Activated naive CD4-positive, alpha-beta T cell treated with anti-CD3 and anti-CD28 coated beads, Interleukin-2, amount 10 ng/mL, durations not matched to agents 7 days and 5 days (primary cell): ENCODE data around the gene C6orf47.
"Not testable (repeated sequence)": the region's sequence is repeated elsewhere in the genome, so short reads cannot be mapped to it uniquely, and the experiment has no call there.

Experiments
- CTCF ChIA-PET: fragments of 350-600 bp; sonication (Branson Sonifier 250); formaldehyde crosslinking; loops from one replicate; lab custom pipeline; 2021; ENCODE audit warnings: antibody characterized with exemption; lab: Charles Lee
- DNase-seq: peaks from one replicate; pipeline ENCODE4 v3.0.0-alpha.2; 2020
- H3K27ac Mint-ChIP-seq: one replicate; pipeline ENCODE4 v1.8.0; 2021; ENCODE audit warnings: mild to moderate bottlenecking, moderate library complexity, mixed read lengths
- H3K27me3 Mint-ChIP-seq: one replicate; pipeline ENCODE4 v1.8.0; 2021; ENCODE audit warnings: mild to moderate bottlenecking, mixed read lengths
- H3K36me3 Mint-ChIP-seq: one replicate; pipeline ENCODE4 v1.8.0; 2021; ENCODE audit warnings: mixed read lengths
- H3K4me1 Mint-ChIP-seq: one replicate; pipeline ENCODE4 v1.8.0; 2021; ENCODE audit warnings: mixed read lengths
- H3K4me3 Mint-ChIP-seq: one replicate; pipeline ENCODE4 v1.8.0; 2021; ENCODE audit warnings: mild to moderate bottlenecking, moderate library complexity, mixed read lengths
- H3K9me3 Mint-ChIP-seq: one replicate; pipeline ENCODE4 v1.8.0; 2021; ENCODE audit warnings: mixed read lengths

Gene C6orf47

GRCh38 chr6:31660381-31661261, at the start of gene C6orf47:
Gene C6orf47, minus strand, starts transcription at chr6:31660778. Its CDS starts 831 bp downstream, at chr6:31659947.
- Mint-ChIP-seq H3K27ac (peak within 1 kb of the TSS; percentile 92), H3K27me3 (no peaks in the 10 kb centered on the region), H3K4me1 (peaks cover 85% of the 10 kb centered on the region), H3K9me3 (no peaks in the 10 kb centered on the region), H3K4me3 (peak within 1 kb of the TSS; percentile 90), H3K36me3 (peaks cover 67% of the 10 kb centered on the region)
- CTCF ChIA-PET, result interaction anchor here (1.5 kb wide), 1 partner anchor 169 kb away, joined by 4 read pairs; no protein-coding TSS in a partner anchor
- peak; percentile 84 for DNase-seq

GRCh38 chr6:31709157-31709556, 48.6 kb upstream of the C6orf47 start:
- Mint-ChIP-seq H3K27me3 (peaks cover 59% of the 10 kb centered on the region), H3K4me1 (peaks cover 24% of the 10 kb centered on the region)
- DNase-seq, H3K4me3 Mint-ChIP-seq, CTCF ChIA-PET, H3K36me3 Mint-ChIP-seq, H3K27ac Mint-ChIP-seq, H3K9me3 Mint-ChIP-seq: not testable (repeated sequence)

- no peak for DNase-seq
- Mint-ChIP-seq H3K4me3 (no peak overlapping the region), H3K4me1 (peaks cover 29% of the 10 kb centered on the region), H3K27me3 (peaks cover 50% of the 10 kb centered on the region), H3K36me3 (no peaks in the 10 kb centered on the region), H3K9me3 (no peaks in the 10 kb centered on the region), H3K27ac (no peak overlapping the region)
- CTCF ChIA-PET, result no interaction called here
Observed at GRCh38 chr6:31708224-31708623, 47.6 kb upstream of the C6orf47 start.

GRCh38 chr6:31707701-31708100, 47.1 kb upstream of the C6orf47 start:
- H3K4me1 Mint-ChIP-seq, result peaks cover 29% of the 10 kb centered on the region
- H3K4me3 Mint-ChIP-seq, result no peak overlapping the region
- no peak for DNase-seq
- H3K36me3 Mint-ChIP-seq, result no peaks in the 10 kb centered on the region
- CTCF ChIA-PET, result no interaction called here
- H3K27me3 Mint-ChIP-seq, result peaks cover 45% of the 10 kb centered on the region
- no peaks in the 10 kb centered on the region for H3K9me3 Mint-ChIP-seq
- no peak overlapping the region for H3K27ac Mint-ChIP-seq

- H3K27me3 Mint-ChIP-seq, result peaks cover 34% of the 10 kb centered on the region
- no peak within 1 kb of the TSS for H3K27ac Mint-ChIP-seq
- DNase-seq, result no peak
- H3K4me1 Mint-ChIP-seq, result peaks cover 29% of the 10 kb centered on the region
- H3K9me3 Mint-ChIP-seq, result no peaks in the 10 kb centered on the region
- CTCF ChIA-PET, result no interaction called here
- peaks cover 4% of the 10 kb centered on the region for H3K36me3 Mint-ChIP-seq
- H3K4me3 Mint-ChIP-seq, result no peak within 1 kb of the TSS
Observed at GRCh38 chr6:31706599-31706998, 46.0 kb upstream of the C6orf47 start, which contains the start of gene LY6G6F. Gene LY6G6F, plus strand, starts transcription at chr6:31706866. Its CDS starts 41 bp downstream, at chr6:31706907.

- Mint-ChIP-seq H3K4me1 (peaks cover 29% of the 10 kb centered on the region), H3K36me3 (peaks cover 7% of the 10 kb centered on the region)
- CTCF ChIA-PET, result interaction anchor here (0.7 kb wide), 1 partner anchor 28 kb away, joined by 4 read pairs; no protein-coding TSS in a partner anchor
Observed at GRCh38 chr6:31705931-31706330, 45.4 kb upstream of the C6orf47 start.

GRCh38 chr6:31702819-31703716, 42.5 kb upstream of the C6orf47 start, which contains the start of gene ABHD16A:
Gene ABHD16A, minus strand, starts transcription at chr6:31703324. Its CDS starts 43 bp downstream, at chr6:31703281.
- Mint-ChIP-seq H3K4me1 (peaks cover 36% of the 10 kb centered on the region), H3K27ac (peak within 1 kb of the TSS; percentile 98), H3K27me3 (peaks cover 19% of the 10 kb centered on the region), H3K36me3 (peaks cover 17% of the 10 kb centered on the region), H3K9me3 (no peaks in the 10 kb centered on the region), H3K4me3 (peak within 1 kb of the TSS; percentile 96)
- CTCF ChIA-PET, result interaction anchor here (1.4 to 1.7 kb wide), 2 partner anchors 24 to 67 kb away, joined by 5 read pairs; no protein-coding TSS in a partner anchor
- peak; percentile 99 for DNase-seq

More at GRCh38 chr6:31705931-31706330, 45.4 kb upstream of the C6orf47 start:
- DNase-seq, result no peak
- no peaks in the 10 kb centered on the region for H3K9me3 Mint-ChIP-seq
- peaks cover 29% of the 10 kb centered on the region for H3K27me3 Mint-ChIP-seq
- H3K27ac Mint-ChIP-seq, result no peak overlapping the region
- no peak overlapping the region for H3K4me3 Mint-ChIP-seq

GRCh38 chr6:31702405-31702818, 41.8 kb upstream of the C6orf47 start:
- peaks cover 41% of the 10 kb centered on the region for H3K4me1 Mint-ChIP-seq
- CTCF ChIA-PET, result interaction anchor here (1.4 to 1.7 kb wide), 2 partner anchors 24 to 67 kb away, joined by 5 read pairs; no protein-coding TSS in a partner anchor
- H3K27me3 Mint-ChIP-seq, result peaks cover 13% of the 10 kb centered on the region
- H3K9me3 Mint-ChIP-seq, result no peaks in the 10 kb centered on the region
- H3K36me3 Mint-ChIP-seq, result peaks cover 22% of the 10 kb centered on the region
- no peak for DNase-seq
- peak overlapping the region; percentile 96 for H3K4me3 Mint-ChIP-seq
- H3K27ac Mint-ChIP-seq, result peak overlapping the region; percentile 98

GRCh38 chr6:31701666-31702404, 41.3 kb upstream of the C6orf47 start:
- DNase-seq, result peak; percentile 27
- peak overlapping the region; percentile 98 for H3K27ac Mint-ChIP-seq
- H3K4me3 Mint-ChIP-seq, result peak overlapping the region; percentile 96
- no peaks in the 10 kb centered on the region for H3K9me3 Mint-ChIP-seq
- peaks cover 43% of the 10 kb centered on the region for H3K4me1 Mint-ChIP-seq
- CTCF ChIA-PET, result interaction anchor here (1.7 kb wide), 1 partner anchor 68 kb away, joined by 5 read pairs; no protein-coding TSS in a partner anchor
- peaks cover 26% of the 10 kb centered on the region for H3K36me3 Mint-ChIP-seq
- peaks cover 7% of the 10 kb centered on the region for H3K27me3 Mint-ChIP-seq

GRCh38 chr6:31700740-31701401, 40.3 kb upstream of the C6orf47 start:
- peak overlapping the region; percentile 22 for H3K27ac Mint-ChIP-seq
- peaks cover 43% of the 10 kb centered on the region for H3K4me1 Mint-ChIP-seq
- DNase-seq, result no peak
- peak overlapping the region; percentile 96 for H3K4me3 Mint-ChIP-seq
- CTCF ChIA-PET, result no interaction called here
- no peaks in the 10 kb centered on the region for H3K27me3 Mint-ChIP-seq
- H3K9me3 Mint-ChIP-seq, result no peaks in the 10 kb centered on the region
- peaks cover 28% of the 10 kb centered on the region for H3K36me3 Mint-ChIP-seq

- H3K27me3 Mint-ChIP-seq, result no peaks in the 10 kb centered on the region
- peaks cover 43% of the 10 kb centered on the region for H3K36me3 Mint-ChIP-seq
- CTCF ChIA-PET, result no interaction called here
- no peak for DNase-seq
- no peaks in the 10 kb centered on the region for H3K9me3 Mint-ChIP-seq
- H3K27ac Mint-ChIP-seq, result peak overlapping the region; percentile 17
- H3K4me3 Mint-ChIP-seq, result no peak overlapping the region
- H3K4me1 Mint-ChIP-seq, result peaks cover 36% of the 10 kb centered on the region
Observed at GRCh38 chr6:31697555-31697954, 37.0 kb upstream of the C6orf47 start.

- Mint-ChIP-seq H3K4me3 (no peak overlapping the region), H3K9me3 (no peaks in the 10 kb centered on the region), H3K27me3 (no peaks in the 10 kb centered on the region), H3K36me3 (peaks cover 44% of the 10 kb centered on the region), H3K27ac (no peak overlapping the region), H3K4me1 (peaks cover 13% of the 10 kb centered on the region)
- DNase-seq, result no peak
- CTCF ChIA-PET, result interaction anchor here (0.6 kb wide), 1 partner anchor 76 kb away, joined by 3 read pairs; no protein-coding TSS in a partner anchor
Observed at GRCh38 chr6:31693535-31693934, 33.0 kb upstream of the C6orf47 start.

GRCh38 chr6:31692886-31693285, 32.3 kb upstream of the C6orf47 start:
- CTCF ChIA-PET, result no interaction called here
- Mint-ChIP-seq H3K4me1 (peaks cover 11% of the 10 kb centered on the region), H3K9me3 (no peaks in the 10 kb centered on the region), H3K4me3 (no peak overlapping the region), H3K27ac (no peak overlapping the region), H3K36me3 (peaks cover 43% of the 10 kb centered on the region), H3K27me3 (no peaks in the 10 kb centered on the region)
- no peak for DNase-seq
